ENCODE measurements around the gene EMSY. TPM values are rescaled to one million over a fixed set of nuclear protein-coding genes. Genes with fewer than 3 reads are reported as not detected.

EMSY gene
- total and polyA plus RNA-seq, 2 of the 8 experiments (the other 6 are each of a cell fraction or from before 2014, with no cell fraction given), result 29.6 to 34.6 TPM

DNA sequence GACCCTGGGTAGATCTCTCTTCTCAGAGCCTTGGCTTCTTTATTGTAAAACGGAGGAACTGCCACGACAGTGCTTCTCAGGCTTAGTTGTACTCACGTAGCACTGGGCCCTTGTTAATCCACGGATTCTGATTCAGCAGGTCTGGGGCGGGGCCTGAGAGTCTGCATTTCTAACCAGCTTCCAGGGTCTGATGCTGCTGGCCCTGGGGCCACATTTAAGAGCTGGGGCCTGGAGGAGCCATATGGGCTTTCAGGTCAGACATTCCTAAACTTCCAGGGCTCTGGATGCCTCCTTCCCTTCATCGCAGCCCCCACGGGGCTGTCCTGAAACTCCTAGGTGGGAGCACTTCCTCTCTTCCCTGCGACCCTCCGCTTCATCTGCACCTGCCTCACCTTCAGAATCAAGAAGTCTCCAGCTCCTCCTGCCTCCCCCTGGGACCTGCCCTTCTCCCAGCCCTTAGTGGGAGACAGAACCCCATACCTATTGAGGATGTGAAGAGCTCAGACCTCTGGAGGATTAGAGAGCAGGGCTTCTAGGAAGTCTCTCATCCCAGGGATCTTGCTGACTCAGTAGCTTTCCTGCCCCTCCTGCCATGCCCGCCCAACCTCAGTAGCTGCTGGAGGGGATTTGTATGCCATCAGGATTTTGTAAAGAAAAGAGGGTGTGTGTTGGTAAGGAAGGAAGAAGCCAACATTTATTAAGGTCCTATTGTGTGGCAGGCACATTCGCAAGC lies 133.3 kb downstream of the EMSY start:
- Histone ChIP-seq H3K27me3 (replicated peaks in 1 of 4; ENCODE audit: control insufficient read depth in 3 of 4, extremely low read depth in 1 of 4, insufficient read depth in 3 of 4, low read length in 3 of 4) (no peaks in the 10 kb centered on the region), H3K14ac (ENCODE audit: insufficient read length) (no peak overlapping the region), H2AK5ac (ENCODE audit: low read depth, low read length) (no peak overlapping the region), H3K4me2 (ENCODE audit: insufficient read depth in 1 of 2, low read depth in 2 of 2, low read length in 2 of 2) (no peak overlapping the region; a peak in 1 of 4 replicates), H4K5ac (ENCODE audit: insufficient read length, low read depth, low read length) (no peak overlapping the region), H2BK5ac (ENCODE audit: low read depth, low read length) (peak overlapping the region; percentile 56; the same call in 1 of the 2 replicates), H2BK15ac (ENCODE audit: low read length) (no peak overlapping the region), H3K23ac (ENCODE audit: insufficient read length) (no peak overlapping the region), H3K27ac (ENCODE audit: low read depth, low read length) (no peak overlapping the region), H3K4me1 (replicated peaks in 1 of 4; ENCODE audit: control insufficient read depth in 3 of 4, insufficient read depth in 4 of 4, low read length in 3 of 4) (peaks cover 0 to 11% (median 2%) of the 10 kb centered on the region in 4 experiments; a peak in 5 of 7 replicates), H3K4ac (replicated peaks; ENCODE audit: insufficient read length, low read depth, low read length) (no peak overlapping the region), H4K8ac (ENCODE audit: extremely low read depth, insufficient read depth, low read length) (peak overlapping the region; percentile 48; the same call in 1 of the 2 replicates), H3K23me2 (ENCODE audit: low read depth, low read length) (no peaks in the 10 kb centered on the region), H4K91ac (replicated peaks; ENCODE audit: insufficient read length, low read length) (no peak overlapping the region), H2AFZ (ENCODE audit: low read length) (peak overlapping the region; percentile 73), H3K9ac (replicated peaks in 1 of 4; ENCODE audit: extremely low read depth in 1 of 4, low read depth in 3 of 4, low read length in 3 of 4) (no peak overlapping the region), H3K4me3 (ENCODE audit: extremely low read depth in 1 of 4, insufficient read depth in 2 of 4, low read depth in 3 of 4, low read length in 4 of 4) (no peak overlapping the region), H3K9me3 (ENCODE audit: insufficient read depth in 2 of 2, low read depth in 1 of 2, low read length in 1 of 2) (peaks cover 0 to 9% of the 10 kb centered on the region in 2 experiments; a peak in 1 of 4 replicates), H3K36me3 (ENCODE audit: control insufficient read depth in 2 of 4, insufficient read depth in 4 of 4, low read length in 3 of 4) (no peaks in the 10 kb centered on the region), H3K18ac (ENCODE audit: extremely low read depth, low read length) (peak overlapping the region; percentile 78), H2BK20ac (ENCODE audit: low read length) (0 out of 2 replicates have a peak overlapping the region, but pooled peaks have one; percentile 61), H4K20me1 (replicated peaks in 1 of 2; ENCODE audit: control insufficient read depth in 1 of 2, insufficient read depth in 2 of 2, low read length in 2 of 2) (no peaks in the 10 kb centered on the region), H3K79me1 (ENCODE audit: low read depth, low read length) (no peaks in the 10 kb centered on the region), H3K56ac (replicated peaks; ENCODE audit: insufficient read length, low read depth, low read length) (no peak overlapping the region), H3K79me2 (ENCODE audit: control insufficient read depth in 1 of 2, insufficient read depth in 2 of 2, low read length in 2 of 2) (no peaks in the 10 kb centered on the region), H2BK120ac (replicated peaks; ENCODE audit: low read depth, low read length) (no peak overlapping the region), H2BK12ac (ENCODE audit: low read depth, low read length) (peak overlapping the region; percentile 75; the same call in 1 of the 2 replicates)
- ChIA-PET POLR2A (ENCODE audit: partially characterized antibody) (interaction anchor here (1.6 kb wide), 1 partner anchor 23 kb away, joined by 4 read pairs; no protein-coding TSS in a partner anchor), CTCF (ENCODE audit: partially characterized antibody) (interaction anchor here (0.9 to 6.0 kb wide), 9 partner anchors 12 to 153 kb away, joined by 3 to 62 read pairs (median 4); no protein-coding TSS in a partner anchor)
- DNase-seq (ENCODE audit: low read depth in 1 of 2, low spot score in 2 of 2) (no peak), FAIRE-seq (no peak)
- 90% methylated on average over 11 of the region's 11 CpGs; no CpG with 5 or more reads in 1 of the 2 experiments for WGBS, 2 experiments (ENCODE audit: extremely low coverage in 1 of 2, insufficient coverage in 1 of 2, insufficient read length in 1 of 2, insufficient replicate concordance in 2 of 2, low coverage in 1 of 2, low lambda C conversion rate in 2 of 2, missing lambda C conversion rate in 1 of 2)
- TF ChIP-seq BCL11A (IDR thresholded peaks at IDR 0.05; ENCODE audit: low read depth in 2 of 2, low read length in 2 of 2) (no peak), CTBP2 (IDR thresholded peaks at IDR 0.05; ENCODE audit: borderline replicate concordance, insufficient read depth, insufficient read length, low read length) (no peak), SIRT6 (IDR thresholded peaks at IDR 0.05; ENCODE audit: low read length) (no peak), ZNF274 (IDR thresholded peaks at IDR 0.05; ENCODE audit: borderline replicate concordance, extremely low read depth, low read length) (no peak), FOSL1 (IDR thresholded peaks at IDR 0.05; ENCODE audit: insufficient read depth, low read depth, low read length) (no peak), SP1 (IDR thresholded peaks at IDR 0.05; ENCODE audit: low read depth, low read length) (no peak)
- TF ChIP-seq, protein P1, sequence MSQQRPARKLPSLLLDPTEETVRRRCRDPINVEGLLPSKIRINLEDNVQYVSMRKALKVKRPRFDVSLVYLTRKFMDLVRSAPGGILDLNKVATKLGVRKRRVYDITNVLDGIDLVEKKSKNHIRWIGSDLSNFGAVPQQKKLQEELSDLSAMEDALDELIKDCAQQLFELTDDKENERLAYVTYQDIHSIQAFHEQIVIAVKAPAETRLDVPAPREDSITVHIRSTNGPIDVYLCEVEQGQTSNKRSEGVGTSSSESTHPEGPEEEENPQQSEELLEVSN (IDR thresholded peaks at IDR 0.05), result no peak
- TF ChIP-seq, protein P2, sequence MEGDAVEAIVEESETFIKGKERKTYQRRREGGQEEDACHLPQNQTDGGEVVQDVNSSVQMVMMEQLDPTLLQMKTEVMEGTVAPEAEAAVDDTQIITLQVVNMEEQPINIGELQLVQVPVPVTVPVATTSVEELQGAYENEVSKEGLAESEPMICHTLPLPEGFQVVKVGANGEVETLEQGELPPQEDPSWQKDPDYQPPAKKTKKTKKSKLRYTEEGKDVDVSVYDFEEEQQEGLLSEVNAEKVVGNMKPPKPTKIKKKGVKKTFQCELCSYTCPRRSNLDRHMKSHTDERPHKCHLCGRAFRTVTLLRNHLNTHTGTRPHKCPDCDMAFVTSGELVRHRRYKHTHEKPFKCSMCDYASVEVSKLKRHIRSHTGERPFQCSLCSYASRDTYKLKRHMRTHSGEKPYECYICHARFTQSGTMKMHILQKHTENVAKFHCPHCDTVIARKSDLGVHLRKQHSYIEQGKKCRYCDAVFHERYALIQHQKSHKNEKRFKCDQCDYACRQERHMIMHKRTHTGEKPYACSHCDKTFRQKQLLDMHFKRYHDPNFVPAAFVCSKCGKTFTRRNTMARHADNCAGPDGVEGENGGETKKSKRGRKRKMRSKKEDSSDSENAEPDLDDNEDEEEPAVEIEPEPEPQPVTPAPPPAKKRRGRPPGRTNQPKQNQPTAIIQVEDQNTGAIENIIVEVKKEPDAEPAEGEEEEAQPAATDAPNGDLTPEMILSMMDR (IDR thresholded peaks at IDR 0.05; ENCODE audit: control extremely low read depth in 1 of 3, insufficient read depth in 1 of 3, low read depth in 1 of 3, low read length in 3 of 3), result no peak
